ENCODE results near the gene TMEM63A.
A peak's percentile ranks its signal among the peaks of the same experiment; 100 is the strongest.
"Not testable (repeated sequence)": the region's sequence is repeated elsewhere in the genome, so short reads cannot be mapped to it uniquely, and the experiment has no call there.

The TMEM63A gene

GRCh38 chr1:225823811-225824261 lies 58.3 kb downstream of the TMEM63A start:
- no peak for DNase-seq

- DNase-seq, result no peak
Measured at GRCh38 chr1:225822655-225823403, 59.4 kb downstream of the TMEM63A start.

GRCh38 chr1:225820522-225821120 lies 61.6 kb downstream of the TMEM63A start:
- no peak for DNase-seq

DNA sequence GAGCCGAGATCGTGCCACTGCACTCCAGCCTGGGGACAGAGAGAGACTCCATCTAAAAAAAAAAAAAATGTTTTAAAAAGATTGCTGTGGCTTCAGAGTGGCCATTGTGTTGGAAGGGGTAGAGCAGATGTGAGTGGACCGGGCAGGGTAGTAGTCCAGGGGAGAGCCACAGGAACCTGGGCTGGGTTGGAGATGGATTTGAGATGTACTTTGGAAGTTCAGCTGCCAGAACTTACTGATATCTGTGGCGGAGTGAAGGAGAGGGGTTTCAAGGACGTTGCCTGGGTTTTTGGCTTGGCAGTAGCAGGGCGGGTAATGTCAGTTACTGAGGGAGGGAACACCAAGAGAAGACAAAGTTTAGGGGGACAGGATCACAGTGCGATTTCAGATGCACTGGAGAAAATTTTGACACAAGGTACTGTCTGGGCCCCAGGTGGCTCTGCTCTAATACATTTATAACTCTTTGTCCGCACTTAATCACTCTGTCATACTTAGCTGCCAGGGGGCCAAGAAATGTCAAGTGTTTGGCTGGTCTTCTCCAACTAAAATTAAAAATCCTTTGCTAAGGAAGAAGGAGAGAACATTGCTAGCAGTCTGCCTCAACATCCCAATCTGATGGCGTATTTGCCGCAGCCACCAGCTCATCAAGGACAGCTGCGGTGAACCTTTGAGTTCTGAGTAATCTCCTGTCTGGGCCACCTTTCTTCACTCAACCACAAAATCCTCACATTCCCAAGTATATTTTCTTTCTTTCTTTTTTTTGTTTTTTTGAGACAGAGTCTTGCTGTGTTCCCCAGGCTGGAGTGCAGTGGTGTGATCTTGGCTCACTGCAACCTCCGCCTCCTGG lies 62.6 kb downstream of the TMEM63A start:
- DNase-seq, result no peak

- DNase-seq, result no peak
Measured at GRCh38 chr1:225818229-225818628, 64.0 kb downstream of the TMEM63A start.

GRCh38 chr1:225817611-225818061 lies 64.5 kb downstream of the TMEM63A start:
- peak in 53 of 56 donors; percentile 15 to 90 (median 73) for DNase-seq

GRCh38 chr1:225816643-225817538 lies 65.3 kb downstream of the TMEM63A start:
- DNase-seq, result peak in 6 of 56 donors; percentile 48 to 70 (median 53)

- DNase-seq, result no peak
Measured at GRCh38 chr1:225815526-225816178, 66.5 kb downstream of the TMEM63A start.

DNA sequence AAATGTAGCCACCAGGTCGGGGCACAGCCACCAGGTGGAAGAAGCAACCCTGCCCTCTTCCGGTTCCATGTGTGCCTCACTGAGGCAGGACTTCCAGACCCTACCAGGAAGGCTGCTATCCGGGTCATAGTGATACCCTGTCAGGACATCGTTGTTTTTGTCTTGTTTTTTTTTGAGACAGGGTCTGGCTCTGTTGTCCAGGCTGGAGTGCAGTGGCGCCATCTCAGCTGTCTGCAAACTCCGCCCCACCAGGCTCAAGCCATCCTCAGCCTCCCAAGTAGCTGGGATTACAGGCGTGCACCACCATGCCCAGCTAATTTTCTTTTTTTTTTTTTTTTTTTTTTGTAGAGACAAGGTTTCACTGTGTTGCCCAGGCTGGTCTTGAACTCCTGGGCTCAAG lies 67.1 kb downstream of the TMEM63A start:
- DNase-seq, result not testable (repeated sequence)

- no peak for DNase-seq
Measured at GRCh38 chr1:225814381-225814780, 67.8 kb downstream of the TMEM63A start.

DNA sequence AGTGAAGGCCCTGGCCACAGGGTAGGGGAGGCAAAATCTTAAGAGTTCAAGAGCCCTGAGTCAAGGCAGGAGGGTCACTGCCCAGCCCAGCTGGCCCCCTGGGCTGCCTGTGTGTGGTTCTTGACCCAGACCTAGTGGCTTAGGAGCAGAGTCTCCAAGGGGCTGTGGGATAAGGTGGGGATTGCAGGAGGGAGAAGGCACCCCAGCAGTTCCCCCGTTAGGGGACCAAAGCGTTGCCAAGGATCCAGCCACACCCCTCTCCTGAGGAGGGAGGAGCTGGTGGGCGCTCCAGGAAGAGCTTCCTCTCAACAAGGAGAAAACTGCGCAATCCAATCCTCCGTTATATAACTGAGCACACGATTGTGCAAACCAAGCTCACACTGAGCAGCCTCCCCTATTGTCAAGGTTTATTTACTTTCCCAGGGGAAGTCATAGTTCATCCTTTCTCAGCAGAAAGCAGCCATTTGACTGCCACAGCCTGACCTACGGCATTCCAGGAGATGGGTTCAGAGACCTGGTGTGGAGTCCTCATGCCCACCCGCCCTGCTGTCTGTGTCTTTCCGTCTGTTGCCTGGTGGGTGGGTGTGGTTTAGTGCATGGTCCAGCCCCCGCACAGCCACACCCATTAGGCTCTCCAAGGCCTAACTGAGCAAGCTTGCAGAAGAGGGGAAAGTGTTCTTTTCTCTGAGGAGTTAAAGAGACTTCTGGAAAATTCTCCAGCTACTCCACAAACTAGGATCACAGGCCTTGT lies 68.8 kb downstream of the TMEM63A start:
- peak in 1 of 56 donors; percentile 48 for DNase-seq

DNA sequence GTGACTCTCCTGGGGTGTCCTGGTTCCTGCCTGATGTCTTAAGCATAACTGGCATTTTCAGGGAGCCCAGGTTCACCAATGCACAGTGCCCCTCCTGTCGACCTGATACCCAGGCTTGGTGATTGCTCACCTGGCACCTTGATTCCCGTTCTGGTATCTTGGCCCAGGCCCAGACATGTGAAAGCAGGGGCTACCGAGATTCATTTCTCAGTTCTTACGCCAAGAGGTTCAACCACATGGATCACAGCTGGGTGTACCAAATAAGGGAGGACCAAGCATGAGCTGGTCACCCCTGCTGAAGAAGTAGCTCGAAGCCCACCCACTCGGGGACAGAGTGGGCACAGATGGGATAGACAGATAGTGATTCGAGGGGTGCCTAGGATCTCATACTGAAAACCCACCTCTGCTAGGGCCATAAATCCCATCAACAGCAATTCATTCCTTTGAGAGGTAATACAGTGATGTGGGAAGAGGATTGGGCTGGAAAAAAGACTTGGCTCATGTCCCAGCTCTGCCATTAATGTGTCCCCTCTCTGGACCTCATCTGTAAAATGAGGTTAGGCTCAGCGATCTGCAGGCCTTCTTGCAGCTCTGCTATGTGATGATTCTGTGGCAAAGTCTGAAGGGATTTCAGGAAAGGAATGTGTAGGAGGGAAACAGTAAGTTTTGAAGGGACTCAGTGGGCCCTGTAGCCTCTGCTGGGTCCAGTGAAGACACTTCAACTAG lies 69.5 kb downstream of the TMEM63A start:
- no peak for DNase-seq

GRCh38 chr1:225811622-225812487 lies 70.3 kb downstream of the TMEM63A start:
- peak in 3 of 56 donors; percentile 16 to 32 (median 21) for DNase-seq

- DNase-seq, result peak in 2 of 56 donors; percentile 15 to 31
Measured at GRCh38 chr1:225810579-225811538, 71.3 kb downstream of the TMEM63A start.

DNA sequence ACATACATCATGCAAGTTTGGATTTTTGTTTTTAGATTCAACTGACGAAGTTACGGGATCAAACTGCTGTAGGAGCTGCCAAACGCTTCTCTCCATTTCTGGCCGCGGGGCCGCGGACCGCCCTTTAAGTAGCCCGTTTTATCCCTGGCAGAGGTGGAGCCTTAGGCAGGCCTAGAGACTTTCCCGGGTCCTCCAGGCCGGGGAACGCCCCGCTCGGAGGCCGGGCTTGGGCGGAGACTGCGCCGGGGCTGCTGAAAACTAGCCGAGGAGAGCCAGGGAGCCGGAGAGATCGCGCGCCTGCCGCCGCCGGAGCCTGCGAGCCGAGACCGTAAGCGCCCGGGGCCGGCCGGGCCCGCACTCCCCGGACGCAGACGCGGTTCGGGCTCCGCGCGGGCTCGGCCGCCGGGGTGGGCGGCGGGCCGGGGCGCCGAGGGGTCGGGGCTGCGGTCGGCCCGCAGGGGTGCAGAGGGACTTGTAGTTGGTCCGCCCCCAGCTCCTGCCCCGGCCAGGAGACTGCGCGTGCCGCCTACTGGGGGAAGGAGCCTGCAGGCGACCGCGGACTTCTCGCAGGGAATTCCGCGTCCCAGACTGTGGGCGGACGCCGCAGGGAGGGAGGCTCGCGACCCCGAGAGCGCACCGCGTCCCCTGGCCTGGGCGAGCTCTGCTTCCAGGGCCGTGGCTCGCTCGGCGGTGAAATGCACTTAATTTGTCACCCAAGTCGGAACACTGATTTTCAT lies 72.2 kb downstream of the TMEM63A start, which contains the start of gene EPHX1:
TSS of gene EPHX1 (plus strand) at position 283 of the 737 bp plus-strand sequence. CDS start 18,606 bp downstream, outside the sequence.
- DNase-seq, result peak in 54 of 56 donors; percentile 22 to 87 (median 73)

All from amygdala (tissue), 56 donors.